Lower lobe of right lung (tissue), 2 donors: Measurements from ENCODE around the gene LRP8. TPM values are rescaled to one million over a fixed set of nuclear protein-coding genes. Genes with fewer than 3 reads are reported as not detected.

Experiments used
- ATAC-seq, 2 donors: fragments of 200-7000 bp; cut with Tn5 transposase; one replicate each; pipeline ENCODE4 v1.9.1; 2020 to 2022; ENCODE audit warnings: mild to moderate bottlenecking in 2 of 2, moderate library complexity in 2 of 2
- DNase-seq: peaks from one replicate; pipeline ENCODE4 v3.0.0-alpha.2; 2020
- H3K27ac ChIP-seq: fragments of 200-600 bp; one replicate; pipeline ENCODE4 v1.8.0; 2022
- H3K27me3 ChIP-seq: fragments of 200-600 bp; one replicate; pipeline ENCODE4 v1.8.0; 2022; ENCODE audit warnings: low read depth
- H3K36me3 ChIP-seq: fragments of 200-600 bp; one replicate; pipeline ENCODE4 v1.8.0; 2022; ENCODE audit warnings: mild to moderate bottlenecking
- H3K4me1 ChIP-seq: fragments of 200-600 bp; one replicate; pipeline ENCODE4 v1.8.0; 2022
- H3K4me3 ChIP-seq: fragments of 200-600 bp; one replicate; pipeline ENCODE4 v1.8.0; 2022; ENCODE audit warnings: mild to moderate bottlenecking
- H3K9me3 ChIP-seq: fragments of 200-600 bp; one replicate; pipeline ENCODE4 v1.8.0; 2022
- intact Hi-C: fragments of 100-400 bp; cut with DNase I; formaldehyde crosslinking; loops from one replicate; pipeline ENCODE4 v1.11.0; 2022
- total RNA-seq: library from RNA; stranded (reverse); fragmentation: NEBNext Ultra II Directional; extraction: Animal tissue kit (Norgen Biotek cat#: 25700); gene quantifications from one replicate; pipeline ENCODE4 v1.2.1, GENCODE V29; 2021
- TF ChIP-seq, protein P1 (sequence below): fragments of 200-600 bp; IDR thresholded peaks from one replicate; pipeline ENCODE4 v1.8.0; 2022; ENCODE audit warnings: antibody characterized with exemption, mild to moderate bottlenecking
- donor health status: DM: no; HTN: yes; CAD: no; lungs with severe emphysema.

The LRP8 gene
- total RNA-seq, 1 donor from 2014 or later = 9.2 TPM

DNA sequence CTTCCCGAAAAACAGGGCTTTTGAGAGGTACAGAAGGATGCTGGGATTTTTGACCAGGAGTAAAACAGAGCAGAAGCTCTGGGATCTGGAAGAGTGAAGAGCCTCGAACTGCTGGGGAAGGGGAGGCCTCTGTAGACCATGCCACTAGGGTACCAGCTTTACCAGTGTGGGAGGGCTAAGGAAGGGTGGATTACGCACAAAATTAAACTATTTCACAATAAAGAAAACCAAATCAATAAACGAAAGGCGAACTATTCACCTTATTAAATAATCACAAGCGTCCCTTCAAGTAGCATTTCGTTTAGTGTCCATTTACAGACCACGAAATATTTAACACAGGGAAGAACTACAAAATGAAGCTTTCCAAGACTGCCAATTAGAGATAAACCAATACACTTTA is 108.2 kb downstream of the LRP8 start:
- intact Hi-C loops = no loop called here
- H3K27ac ChIP-seq = peak overlapping the region; percentile 91

GRCh38 chr1:53218201-53218600 is 109.7 kb downstream of the LRP8 start:
- peaks cover 40% of the 10 kb centered on the region for H3K36me3 ChIP-seq
- ATAC-seq (no peak), DNase-seq (no peak)
- intact Hi-C loops = no loop called here
- H3K4me3 ChIP-seq = no peak overlapping the region
- H3K27me3 ChIP-seq = no peaks in the 10 kb centered on the region
- H3K4me1 ChIP-seq = peaks cover 15% of the 10 kb centered on the region
- no peaks in the 10 kb centered on the region for H3K9me3 ChIP-seq
- TF ChIP-seq, protein P1, sequence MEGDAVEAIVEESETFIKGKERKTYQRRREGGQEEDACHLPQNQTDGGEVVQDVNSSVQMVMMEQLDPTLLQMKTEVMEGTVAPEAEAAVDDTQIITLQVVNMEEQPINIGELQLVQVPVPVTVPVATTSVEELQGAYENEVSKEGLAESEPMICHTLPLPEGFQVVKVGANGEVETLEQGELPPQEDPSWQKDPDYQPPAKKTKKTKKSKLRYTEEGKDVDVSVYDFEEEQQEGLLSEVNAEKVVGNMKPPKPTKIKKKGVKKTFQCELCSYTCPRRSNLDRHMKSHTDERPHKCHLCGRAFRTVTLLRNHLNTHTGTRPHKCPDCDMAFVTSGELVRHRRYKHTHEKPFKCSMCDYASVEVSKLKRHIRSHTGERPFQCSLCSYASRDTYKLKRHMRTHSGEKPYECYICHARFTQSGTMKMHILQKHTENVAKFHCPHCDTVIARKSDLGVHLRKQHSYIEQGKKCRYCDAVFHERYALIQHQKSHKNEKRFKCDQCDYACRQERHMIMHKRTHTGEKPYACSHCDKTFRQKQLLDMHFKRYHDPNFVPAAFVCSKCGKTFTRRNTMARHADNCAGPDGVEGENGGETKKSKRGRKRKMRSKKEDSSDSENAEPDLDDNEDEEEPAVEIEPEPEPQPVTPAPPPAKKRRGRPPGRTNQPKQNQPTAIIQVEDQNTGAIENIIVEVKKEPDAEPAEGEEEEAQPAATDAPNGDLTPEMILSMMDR = no peak
- H3K27ac ChIP-seq = no peak overlapping the region

More for the DNA sequence above, 108.2 kb downstream of the LRP8 start:
- Histone ChIP-seq H3K4me1 (peaks cover 15% of the 10 kb centered on the region), H3K9me3 (no peaks in the 10 kb centered on the region), H3K36me3 (peaks cover 25% of the 10 kb centered on the region), H3K27me3 (no peaks in the 10 kb centered on the region), H3K4me3 (peak overlapping the region; percentile 68)
- ATAC-seq (no peak), DNase-seq (no peak)
- TF ChIP-seq, protein P1 = no peak

DNA sequence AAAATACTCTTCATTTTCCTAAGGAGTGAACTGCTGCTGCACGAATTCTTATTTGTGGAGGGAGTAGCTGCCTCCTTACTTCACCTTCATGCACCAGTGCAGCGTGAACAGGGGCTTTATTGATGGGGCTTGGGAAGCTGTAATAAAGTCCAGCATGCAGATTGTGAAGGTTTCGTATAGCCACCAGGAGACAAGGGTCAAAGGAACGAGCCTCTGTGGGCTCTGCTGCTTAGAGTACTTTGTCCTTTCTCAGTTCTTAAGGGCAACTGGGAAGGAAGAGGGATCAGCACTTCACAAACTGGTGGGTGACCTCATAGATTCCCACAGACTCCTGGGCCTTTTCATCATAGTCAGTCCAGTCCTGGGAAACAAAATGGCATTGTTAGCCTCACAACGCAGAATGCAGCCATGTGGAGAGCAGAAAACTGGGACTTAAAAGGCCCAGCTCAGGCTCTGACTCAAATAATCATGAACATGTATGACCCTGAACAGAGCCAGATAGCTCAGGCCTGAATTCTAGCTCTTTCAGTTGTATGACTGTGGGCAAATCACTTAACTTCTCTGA is 113.4 kb downstream of the LRP8 start:
- H3K36me3 ChIP-seq = peaks cover 77% of the 10 kb centered on the region
- H3K9me3 ChIP-seq = no peaks in the 10 kb centered on the region
- H3K4me1 ChIP-seq = peaks cover 6% of the 10 kb centered on the region
- no peak overlapping the region for H3K4me3 ChIP-seq
- DNase-seq (no peak), ATAC-seq (no peak)
- TF ChIP-seq, protein P1 = no peak
- no peak overlapping the region for H3K27ac ChIP-seq
- intact Hi-C loops = no loop called here
- no peaks in the 10 kb centered on the region for H3K27me3 ChIP-seq

GRCh38 chr1:53210954-53211353 is 116.9 kb downstream of the LRP8 start:
- no peaks in the 10 kb centered on the region for H3K27me3 ChIP-seq
- DNase-seq (no peak), ATAC-seq (no peak)
- H3K27ac ChIP-seq = no peak overlapping the region
- no peaks in the 10 kb centered on the region for H3K4me1 ChIP-seq
- intact Hi-C loops = no loop called here
- H3K9me3 ChIP-seq = peaks cover 6% of the 10 kb centered on the region
- no peak overlapping the region for H3K4me3 ChIP-seq
- H3K36me3 ChIP-seq = peaks cover 93% of the 10 kb centered on the region
- TF ChIP-seq, protein P1 = no peak

- Histone ChIP-seq H3K9me3 (peaks cover 7% of the 10 kb centered on the region), H3K27ac (no peak overlapping the region), H3K36me3 (peaks cover 95% of the 10 kb centered on the region), H3K4me1 (no peaks in the 10 kb centered on the region), H3K27me3 (no peaks in the 10 kb centered on the region), H3K4me3 (no peak overlapping the region)
- intact Hi-C loops = no loop called here
- TF ChIP-seq, protein P1 = no peak
- ATAC-seq (no peak), DNase-seq (no peak)
These were observed 117.5 kb downstream of the LRP8 start for GRCh38 chr1:53210352-53210751.

DNA sequence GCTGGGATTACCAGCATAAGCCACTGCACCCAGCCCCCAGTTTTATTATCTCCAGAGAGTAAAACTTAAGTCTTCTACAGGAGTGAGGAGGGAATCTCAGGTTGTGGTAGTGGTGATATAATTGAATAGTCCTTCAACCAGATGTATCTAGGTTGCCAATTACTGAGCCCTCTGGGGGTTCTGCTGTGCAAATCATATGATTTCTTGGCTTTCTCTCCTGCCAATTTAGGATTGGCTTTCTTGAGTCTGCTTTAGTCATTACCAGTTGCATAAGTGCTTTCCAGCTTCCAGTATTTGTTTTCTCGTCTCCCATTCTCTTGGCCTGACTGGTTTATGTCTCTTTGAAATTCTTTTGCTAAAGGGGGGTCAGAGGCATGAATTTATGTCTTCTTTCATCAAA is 120.1 kb downstream of the LRP8 start:
- DNase-seq = no peak
- TF ChIP-seq, protein P1 = no peak
- Histone ChIP-seq H3K27ac (no peak overlapping the region), H3K9me3 (peaks cover 7% of the 10 kb centered on the region), H3K36me3 (peaks cover 95% of the 10 kb centered on the region), H3K4me1 (no peaks in the 10 kb centered on the region), H3K27me3 (no peaks in the 10 kb centered on the region), H3K4me3 (no peak overlapping the region)
- ATAC-seq = no peak
- intact Hi-C loops = no loop called here
